Dendritic cell treated with granulocyte-macrophage colony-stimulating factor and Interleukin-4, amounts not matched to agents 40 ng/mL and 50 ng/mL, for 4 days (primary cell): Measurements from ENCODE around the gene SPON1.
"Not testable (repeated sequence)": the region's sequence is repeated elsewhere in the genome, so short reads cannot be mapped to it uniquely, and the experiment has no call there.

Source experiments
- H3K27ac Mint-ChIP-seq: one replicate; pipeline ENCODE4 v1.8.0; 2022; ENCODE audit warnings: mild to moderate bottlenecking, mixed read lengths
- H3K27me3 Mint-ChIP-seq: one replicate; pipeline ENCODE4 v1.8.0; 2022; ENCODE audit warnings: mild to moderate bottlenecking, mixed read lengths
- H3K36me3 Mint-ChIP-seq: one replicate; pipeline ENCODE4 v1.8.0; 2022; ENCODE audit warnings: low read depth, mixed read lengths
- H3K4me1 Mint-ChIP-seq: one replicate; pipeline ENCODE4 v1.8.0; 2022; ENCODE audit warnings: low read depth, mixed read lengths
- H3K4me3 Mint-ChIP-seq: one replicate; pipeline ENCODE4 v1.8.0; 2022; ENCODE audit warnings: mild to moderate bottlenecking, moderate library complexity, mixed read lengths
- H3K9me3 Mint-ChIP-seq: one replicate; pipeline ENCODE4 v1.8.0; 2022; ENCODE audit warnings: mixed read lengths
- intact Hi-C: fragments of 100-400 bp; cut with micrococcal nuclease; formaldehyde crosslinking; loops from one replicate; pipeline ENCODE4 v1.15.0; 2022

The SPON1 gene

GRCh38 chr11:13974631-13975030 lies 12.1 kb downstream of the SPON1 start:
- Mint-ChIP-seq H3K9me3 (no peaks in the 10 kb centered on the region), H3K4me3 (no peak overlapping the region), H3K36me3 (no peaks in the 10 kb centered on the region), H3K27me3 (peaks cover 2% of the 10 kb centered on the region), H3K27ac (no peak overlapping the region), H3K4me1 (no peaks in the 10 kb centered on the region)
- intact Hi-C loops: no loop called here

GRCh38 chr11:13983081-13983751 lies 20.7 kb downstream of the SPON1 start:
- H3K4me1 Mint-ChIP-seq: no peaks in the 10 kb centered on the region
- no peak overlapping the region for H3K27ac Mint-ChIP-seq
- intact Hi-C loops: no loop called here
- no peaks in the 10 kb centered on the region for H3K9me3 Mint-ChIP-seq
- no peak overlapping the region for H3K4me3 Mint-ChIP-seq
- no peaks in the 10 kb centered on the region for H3K36me3 Mint-ChIP-seq
- H3K27me3 Mint-ChIP-seq: no peaks in the 10 kb centered on the region

GRCh38 chr11:13984616-13985450 lies 22.3 kb downstream of the SPON1 start:
- Mint-ChIP-seq H3K9me3 (no peaks in the 10 kb centered on the region), H3K4me3 (no peak overlapping the region), H3K4me1 (no peaks in the 10 kb centered on the region), H3K27ac (no peak overlapping the region), H3K36me3 (no peaks in the 10 kb centered on the region), H3K27me3 (no peaks in the 10 kb centered on the region)
- intact Hi-C loops: no loop called here

GRCh38 chr11:13986695-13987094 lies 24.2 kb downstream of the SPON1 start:
- H3K9me3 Mint-ChIP-seq, H3K27me3 Mint-ChIP-seq, H3K27ac Mint-ChIP-seq, intact Hi-C loops, H3K4me3 Mint-ChIP-seq, H3K4me1 Mint-ChIP-seq, H3K36me3 Mint-ChIP-seq: not testable (repeated sequence)

GRCh38 chr11:13992158-13992856 lies 29.8 kb downstream of the SPON1 start:
- H3K4me1 Mint-ChIP-seq, intact Hi-C loops, H3K9me3 Mint-ChIP-seq, H3K27ac Mint-ChIP-seq, H3K27me3 Mint-ChIP-seq, H3K36me3 Mint-ChIP-seq, H3K4me3 Mint-ChIP-seq: not testable (repeated sequence)

GRCh38 chr11:13993096-13993765 lies 30.7 kb downstream of the SPON1 start:
- no peaks in the 10 kb centered on the region for H3K36me3 Mint-ChIP-seq
- no peak overlapping the region for H3K4me3 Mint-ChIP-seq
- H3K27me3 Mint-ChIP-seq: no peaks in the 10 kb centered on the region
- intact Hi-C loops: no loop called here
- no peaks in the 10 kb centered on the region for H3K4me1 Mint-ChIP-seq
- no peak overlapping the region for H3K27ac Mint-ChIP-seq
- H3K9me3 Mint-ChIP-seq: no peaks in the 10 kb centered on the region

GRCh38 chr11:13997881-13998280 lies 35.4 kb downstream of the SPON1 start:
- H3K4me1 Mint-ChIP-seq: no peaks in the 10 kb centered on the region
- H3K4me3 Mint-ChIP-seq: no peak overlapping the region
- no peaks in the 10 kb centered on the region for H3K36me3 Mint-ChIP-seq
- intact Hi-C loops: no loop called here
- no peaks in the 10 kb centered on the region for H3K27me3 Mint-ChIP-seq
- peaks cover 18% of the 10 kb centered on the region for H3K9me3 Mint-ChIP-seq
- H3K27ac Mint-ChIP-seq: no peak overlapping the region

GRCh38 chr11:13999704-14000103 lies 37.2 kb downstream of the SPON1 start:
- Mint-ChIP-seq H3K27me3 (no peaks in the 10 kb centered on the region), H3K4me1 (no peaks in the 10 kb centered on the region), H3K4me3 (no peak overlapping the region), H3K27ac (no peak overlapping the region), H3K9me3 (peaks cover 32% of the 10 kb centered on the region), H3K36me3 (no peaks in the 10 kb centered on the region)
- intact Hi-C loops: no loop called here

- no peaks in the 10 kb centered on the region for H3K4me1 Mint-ChIP-seq
- H3K4me3 Mint-ChIP-seq: no peak overlapping the region
- H3K27ac Mint-ChIP-seq: no peak overlapping the region
- no peaks in the 10 kb centered on the region for H3K27me3 Mint-ChIP-seq
- intact Hi-C loops: no loop called here
- H3K36me3 Mint-ChIP-seq: no peaks in the 10 kb centered on the region
- H3K9me3 Mint-ChIP-seq: peaks cover 32% of the 10 kb centered on the region
Measured at GRCh38 chr11:14001597-14001996, 39.1 kb downstream of the SPON1 start.

GRCh38 chr11:14007566-14007965 lies 45.0 kb downstream of the SPON1 start:
- no peak overlapping the region for H3K27ac Mint-ChIP-seq
- peaks cover 17% of the 10 kb centered on the region for H3K9me3 Mint-ChIP-seq
- H3K4me1 Mint-ChIP-seq: no peaks in the 10 kb centered on the region
- H3K4me3 Mint-ChIP-seq: no peak overlapping the region
- no peaks in the 10 kb centered on the region for H3K36me3 Mint-ChIP-seq
- H3K27me3 Mint-ChIP-seq: no peaks in the 10 kb centered on the region
- intact Hi-C loops: no loop called here

- Mint-ChIP-seq H3K36me3 (no peaks in the 10 kb centered on the region), H3K4me3 (no peak overlapping the region), H3K27me3 (no peaks in the 10 kb centered on the region), H3K27ac (no peak overlapping the region), H3K4me1 (no peaks in the 10 kb centered on the region), H3K9me3 (no peaks in the 10 kb centered on the region)
- intact Hi-C loops: no loop called here
Measured at GRCh38 chr11:14010665-14011064, 48.1 kb downstream of the SPON1 start.

GRCh38 chr11:14012846-14013245 lies 50.3 kb downstream of the SPON1 start:
- H3K4me1 Mint-ChIP-seq: no peaks in the 10 kb centered on the region
- H3K27ac Mint-ChIP-seq: no peak overlapping the region
- no peaks in the 10 kb centered on the region for H3K27me3 Mint-ChIP-seq
- H3K4me3 Mint-ChIP-seq: no peak overlapping the region
- no peaks in the 10 kb centered on the region for H3K9me3 Mint-ChIP-seq
- intact Hi-C loops: no loop called here
- no peaks in the 10 kb centered on the region for H3K36me3 Mint-ChIP-seq

- H3K27ac Mint-ChIP-seq: no peak overlapping the region
- no peaks in the 10 kb centered on the region for H3K36me3 Mint-ChIP-seq
- no peaks in the 10 kb centered on the region for H3K4me1 Mint-ChIP-seq
- no peaks in the 10 kb centered on the region for H3K9me3 Mint-ChIP-seq
- H3K27me3 Mint-ChIP-seq: no peaks in the 10 kb centered on the region
- no peak overlapping the region for H3K4me3 Mint-ChIP-seq
- intact Hi-C loops: no loop called here
Measured at GRCh38 chr11:14015711-14016110, 53.2 kb downstream of the SPON1 start.

- intact Hi-C loops: no loop called here
- H3K4me3 Mint-ChIP-seq: no peak overlapping the region
- H3K9me3 Mint-ChIP-seq: no peaks in the 10 kb centered on the region
Measured at GRCh38 chr11:14018441-14018840, 55.9 kb downstream of the SPON1 start.

More at GRCh38 chr11:14018441-14018840, 55.9 kb downstream of the SPON1 start:
- no peaks in the 10 kb centered on the region for H3K27me3 Mint-ChIP-seq
- H3K27ac Mint-ChIP-seq: no peak overlapping the region
- H3K36me3 Mint-ChIP-seq: no peaks in the 10 kb centered on the region
- H3K4me1 Mint-ChIP-seq: no peaks in the 10 kb centered on the region
